AG04449 (cell line): Measurements from ENCODE around the gene ETV6.

ENCODE experiments used
- CTCF ChIA-PET: fragments of 350-600 bp; formaldehyde crosslinking; extraction: SDS; loops from one replicate; lab custom pipeline; 2021; ENCODE audit warnings: antibody characterized with exemption; lab: Yijun Ruan, JAX
- POLR2A ChIA-PET: fragments of 400-600, 350-600 bp; formaldehyde crosslinking; extraction: SDS; loops from one replicate; lab custom pipeline; 2020; ENCODE audit warnings: antibody characterized with exemption, inconsistent platforms; lab: Yijun Ruan, JAX
- DNase-seq: peaks from one replicate; pipeline ENCODE4 v3.0.0-alpha.2; 2010; ENCODE audit warnings: low read depth, low spot score
- H3K4me3 ChIP-seq: 2 replicates; pipeline ENCODE4 v1.5.1; 2011; ENCODE audit warnings: low read depth, mild to moderate bottlenecking, control low read depth, low read length
- CTCF ChIP-seq: IDR thresholded peaks from one replicate; pipeline ENCODE4 v1.5.1; 2011; ENCODE audit warnings: mild to moderate bottlenecking, moderate library complexity, low read length, control low read depth, inconsistent platforms; ENCODE audit not compliant: insufficient read depth; ENCODE audit errors: missing control alignments

Gene ETV6

GRCh38 chr12:11666131-11667050, 16.9 kb downstream of the ETV6 start:
- DNase-seq, result no peak
- no peak overlapping the region for H3K4me3 ChIP-seq
- ChIA-PET POLR2A (no interaction called here), CTCF (interaction anchor here (1.0 to 1.2 kb wide), 2 partner anchors 43 to 352 kb away, joined by 3 read pairs; no protein-coding TSS in a partner anchor)
- no peak for TF ChIP-seq CTCF

- POLR2A ChIA-PET, result no interaction called here
- DNase-seq, result no peak
- no peak overlapping the region for H3K4me3 ChIP-seq
- CTCF ChIA-PET, result interaction anchor here (1.0 kb wide), 1 partner anchor 44 kb away, joined by 3 read pairs; no protein-coding TSS in a partner anchor
- no peak for TF ChIP-seq CTCF
Measured at GRCh38 chr12:11667171-11667570, 17.7 kb downstream of the ETV6 start.

GRCh38 chr12:11668611-11669010, 19.1 kb downstream of the ETV6 start:
- ChIA-PET CTCF (no interaction called here), POLR2A (no interaction called here)
- no peak for TF ChIP-seq CTCF
- no peak for DNase-seq
- no peak overlapping the region for H3K4me3 ChIP-seq

- CTCF ChIA-PET, result no interaction called here
- DNase-seq, result no peak
- no peak for TF ChIP-seq CTCF
- no peak overlapping the region for H3K4me3 ChIP-seq
- POLR2A ChIA-PET, result no interaction called here
Measured at GRCh38 chr12:11669348-11669747, 19.9 kb downstream of the ETV6 start.

- CTCF ChIA-PET, result interaction anchor here (0.7 kb wide), 1 partner anchor 15 kb away, joined by 4 read pairs; no protein-coding TSS in a partner anchor
- no peak for DNase-seq
- POLR2A ChIA-PET, result no interaction called here
Measured at GRCh38 chr12:11672256-11673191, 23.1 kb downstream of the ETV6 start.

More at GRCh38 chr12:11672256-11673191, 23.1 kb downstream of the ETV6 start:
- TF ChIP-seq CTCF, result no peak
- no peak overlapping the region for H3K4me3 ChIP-seq
